ENCODE data around the gene PSME3.
"Not testable (repeated sequence)": the region's sequence is repeated elsewhere in the genome, so short reads cannot be mapped to it uniquely, and the experiment has no call there.

PSME3 gene

DNA sequence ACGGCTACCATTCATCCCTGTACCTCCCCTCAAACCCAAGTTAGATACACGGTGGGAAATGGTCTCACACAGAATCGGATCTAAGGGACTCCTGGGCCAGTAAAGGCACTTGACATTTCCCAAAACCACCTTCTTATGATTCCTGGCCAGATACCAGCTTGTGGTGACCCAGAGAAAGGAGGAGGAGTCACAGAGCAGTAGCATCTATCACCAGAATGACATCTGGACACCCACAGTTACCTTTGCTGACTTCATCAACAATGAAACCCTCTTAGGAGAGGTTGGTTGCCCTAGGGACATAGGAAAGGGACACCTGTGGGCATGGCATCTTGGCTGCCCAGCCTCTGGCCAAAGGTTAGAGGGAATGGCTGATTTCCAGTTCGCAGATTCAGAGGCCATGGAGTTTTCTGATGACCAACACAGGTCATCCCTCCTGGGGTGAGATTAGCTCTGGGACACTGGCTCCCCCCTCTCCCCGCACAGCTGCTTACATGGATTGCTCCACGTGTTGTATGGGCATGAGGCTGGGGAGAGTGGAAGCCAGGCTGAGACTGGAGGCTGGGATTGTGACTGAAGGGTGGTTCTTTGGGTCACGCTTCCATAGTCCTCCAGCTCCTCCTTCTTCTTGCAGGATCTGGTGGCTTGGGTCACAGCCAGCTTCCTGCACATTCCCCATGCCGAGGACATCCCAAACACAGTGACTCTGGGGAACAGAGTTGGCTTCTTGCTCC lies 16.4 kb downstream of the PSME3 start:
- no peak for TF ChIP-seq CTCF (IDR thresholded peaks at IDR 0.05; ENCODE audit: insufficient read depth, low read length, poor library complexity, severe bottlenecking)
- TF ChIP-seq EZH2phosphoT487 (conservative IDR thresholded peaks at IDR 0.05; ENCODE audit: low read length): no peak
- H3K9ac ChIP-seq (ENCODE audit: low read length): no peak overlapping the region

GRCh38 chr17:42850954-42851353 lies 17.8 kb downstream of the PSME3 start, which contains the start of gene AOC3:
Gene AOC3, plus strand, starts transcription at chr17:42851199. Its CDS starts 145 bp downstream, at chr17:42851344.
- Histone ChIP-seq H3K27ac (ENCODE audit: low read depth, low read length) (no peak within 1 kb of the TSS), H2AFZ (ENCODE audit: low read depth, low read length, severe bottlenecking) (no peak within 1 kb of the TSS), H3F3A (ENCODE audit: insufficient read depth) (no peaks in the 10 kb centered on the region)

More for the DNA sequence above, 16.4 kb downstream of the PSME3 start:
- H3K36me3 ChIP-seq (ENCODE audit: low read length): no peaks in the 10 kb centered on the region
- no peak overlapping the region for H2AFZ ChIP-seq (ENCODE audit: low read depth, low read length, severe bottlenecking)
- no peaks in the 10 kb centered on the region for H4K20me1 ChIP-seq (ENCODE audit: low read depth, low read length)
- no peaks in the 10 kb centered on the region for H3K79me2 ChIP-seq (ENCODE audit: insufficient read depth, low read length)
- H3K4me3 ChIP-seq (ENCODE audit: insufficient read depth, low read length, poor library complexity, severe bottlenecking): no peak overlapping the region
- no peak overlapping the region for H3K4me2 ChIP-seq (ENCODE audit: low read depth, low read length, poor library complexity, severe bottlenecking)
- H3K27me3 ChIP-seq (ENCODE audit: low read length): no peaks in the 10 kb centered on the region
- H3K27ac ChIP-seq (ENCODE audit: low read depth, low read length): no peak overlapping the region
- H3K9me2 ChIP-seq (replicated peaks; ENCODE audit: insufficient read depth, low read length): no peaks in the 10 kb centered on the region
- no peaks in the 10 kb centered on the region for H3F3A ChIP-seq (ENCODE audit: insufficient read depth)
- H3K9me3 ChIP-seq (ENCODE audit: insufficient read depth, low read length): no peaks in the 10 kb centered on the region

GRCh38 chr17:42851371-42852240 lies 18.4 kb downstream of the PSME3 start:
- H3F3A ChIP-seq (ENCODE audit: insufficient read depth); H3K9ac ChIP-seq (ENCODE audit: low read length); H3K27me3 ChIP-seq (ENCODE audit: low read length); H3K4me2 ChIP-seq (ENCODE audit: low read depth, low read length, poor library complexity, severe bottlenecking); H3K79me2 ChIP-seq (ENCODE audit: insufficient read depth, low read length); H3K4me3 ChIP-seq (ENCODE audit: insufficient read depth, low read length, poor library complexity, severe bottlenecking); H3K9me2 ChIP-seq (replicated peaks; ENCODE audit: insufficient read depth, low read length); H3K27ac ChIP-seq (ENCODE audit: low read depth, low read length); H2AFZ ChIP-seq (ENCODE audit: low read depth, low read length, severe bottlenecking); H3K9me3 ChIP-seq (ENCODE audit: insufficient read depth, low read length); H4K20me1 ChIP-seq (ENCODE audit: low read depth, low read length); H3K36me3 ChIP-seq (ENCODE audit: low read length): not testable (repeated sequence)

More at GRCh38 chr17:42850954-42851353, 17.8 kb downstream of the PSME3 start, which contains the start of gene AOC3:
- no peaks in the 10 kb centered on the region for H3K27me3 ChIP-seq (ENCODE audit: low read length)
- no peak within 1 kb of the TSS for H3K4me3 ChIP-seq (ENCODE audit: insufficient read depth, low read length, poor library complexity, severe bottlenecking)
- no peak within 1 kb of the TSS for H3K9ac ChIP-seq (ENCODE audit: low read length)
- H3K79me2 ChIP-seq (ENCODE audit: insufficient read depth, low read length): no peaks in the 10 kb centered on the region
- no peaks in the 10 kb centered on the region for H4K20me1 ChIP-seq (ENCODE audit: low read depth, low read length)
- no peaks in the 10 kb centered on the region for H3K9me2 ChIP-seq (replicated peaks; ENCODE audit: insufficient read depth, low read length)
- no peaks in the 10 kb centered on the region for H3K36me3 ChIP-seq (ENCODE audit: low read length)
- no peak within 1 kb of the TSS for H3K4me2 ChIP-seq (ENCODE audit: low read depth, low read length, poor library complexity, severe bottlenecking)
- no peaks in the 10 kb centered on the region for H3K9me3 ChIP-seq (ENCODE audit: insufficient read depth, low read length)
- TF ChIP-seq CTCF (IDR thresholded peaks at IDR 0.05; ENCODE audit: insufficient read depth, low read length, poor library complexity, severe bottlenecking) (no peak), EZH2phosphoT487 (conservative IDR thresholded peaks at IDR 0.05; ENCODE audit: low read length) (no peak)

Measured in SU-DHL-6 (cell line).